Measurements from ENCODE around the gene MOB3A.

- no peak for TF ChIP-seq FOXM1 (IDR thresholded peaks at IDR 0.05; ENCODE audit: borderline replicate concordance)
- TF ChIP-seq L3MBTL2 (conservative IDR thresholded peaks at IDR 0.05): no peak
- TF ChIP-seq SP1 (IDR thresholded peaks at IDR 0.05): no peak
- no peak for TF ChIP-seq SUZ12 (IDR thresholded peaks at IDR 0.05)
- TF ChIP-seq BHLHE40 (IDR thresholded peaks at IDR 0.05; ENCODE audit: borderline replicate concordance): no peak
These were observed 31.2 kb downstream of the MOB3A start for GRCh38 chr19:2064788-2065524.

Measured in HEK293T (cell line).